ENCODE measurements around the gene SVEP1.

GRCh38 chr9:110340306-110340705 is 239.2 kb downstream of the SVEP1 start:
- TF ChIP-seq CTCF (IDR thresholded peaks at IDR 0.05) (peak; percentile 40), REST (IDR thresholded peaks at IDR 0.05; ENCODE audit: insufficient read depth in 1 of 2, low read depth in 2 of 2, low read length in 1 of 2) (no peak)
